HepG2 (cell line): ENCODE results near the gene BNC1. TPM values are rescaled to one million over a fixed set of nuclear protein-coding genes. Genes with fewer than 3 reads are reported as not detected.

Experiments
- ATAC-seq: fragments of 200-7000 bp; cut with Tn5 transposase; 3 replicates; pipeline ENCODE4 v1.9.1; 2020; ENCODE audit warnings: mild to moderate bottlenecking, moderate library complexity
- BruUV-seq: library from RNA; stranded (reverse); fragments of 400-500 nt; replicated peaks from 2 replicates; lab custom pipeline; 2021; lab: Mats Ljungman, UMichigan
- CTCF ChIA-PET: fragments of 300-600 bp; formaldehyde crosslinking; extraction: SDS; loops from one replicate; lab custom pipeline; 2021; ENCODE audit warnings: low total read pairs, inconsistent platforms, low intra/inter-chr PET ratio; lab: Yijun Ruan, JAX
- POLR2A ChIA-PET: fragments of 350-600 bp; sonication (Branson Sonifier 250); formaldehyde crosslinking; loops from one replicate; lab custom pipeline; 2020; ENCODE audit warnings: antibody characterized with exemption, inconsistent platforms; lab: Yijun Ruan, JAX
- DNase-seq: peaks from one replicate; pipeline ENCODE4 v3.0.0-alpha.2; 2015; ENCODE audit warnings: low spot score
- FAIRE-seq: peaks from 3 replicates; lab custom pipeline; 2011; peaks lifted over from hg19 to GRCh38; lab: Jason Lieb, UNC
- H2AFZ ChIP-seq: one replicate; pipeline ENCODE4 v1.6.1; 2011; ENCODE audit warnings: low read length, inconsistent platforms
- H3K27ac ChIP-seq: fragments of 300-600 bp; 3 replicates; pipeline ENCODE4 v1.8.0; 2011; ENCODE audit warnings: mixed run types, mild to moderate bottlenecking, mixed read lengths, low read length, inconsistent platforms; ENCODE audit not compliant: insufficient read depth; ENCODE audit errors: extremely low read length
- H3K27me3 ChIP-seq, 2 experiments: fragments of 200-600 bp in 1 of 2; 2 replicates in 1 of 2; 3 replicates in 1 of 2; pipeline versions ENCODE4 v1.6.0 to v1.8.0; 2011; ENCODE audit warnings: low read length in 2 of 2, mild to moderate bottlenecking in 2 of 2, moderate library complexity in 2 of 2, inconsistent platforms in 1 of 2; ENCODE audit not compliant: insufficient read depth in 2 of 2, control insufficient read depth in 1 of 2
- H3K36me3 ChIP-seq, 2 experiments: fragments of 200-600 bp in 1 of 2; replicated peaks in 1 of 2; 2 replicates in 1 of 2; 3 replicates in 1 of 2; pipeline versions ENCODE4 v1.5.1 to v1.8.0; 2011; ENCODE audit warnings: low read length in 2 of 2, inconsistent platforms in 1 of 2; ENCODE audit not compliant: insufficient read depth in 2 of 2, control insufficient read depth in 1 of 2
- H3K4me1 ChIP-seq: 2 replicates; pipeline ENCODE4 v1.5.1; 2012; ENCODE audit warnings: low read length, inconsistent platforms; ENCODE audit not compliant: insufficient read depth
- H3K4me2 ChIP-seq: 2 replicates; pipeline ENCODE4 v1.6.0; 2011; ENCODE audit warnings: low read depth, low read length, inconsistent platforms
- H3K4me3 ChIP-seq, 3 experiments: fragments of 200-600 bp in 1 of 3; sonication (generic), shearing (Covaris generic) in 1 of 3; replicated peaks in 1 of 3; 2 replicates each; pipeline ENCODE4 v1.5.1; 2011 to 2016; ENCODE audit warnings: low read length in 3 of 3, inconsistent platforms in 2 of 3, low read depth in 2 of 3, mild to moderate bottlenecking in 2 of 3, control low read depth in 1 of 3, mixed read lengths in 1 of 3; ENCODE audit not compliant: insufficient read depth in 1 of 3
- H3K79me2 ChIP-seq: one replicate; pipeline ENCODE4 v1.6.1; 2011; ENCODE audit warnings: low read length, inconsistent platforms; ENCODE audit not compliant: insufficient read depth
- H3K9ac ChIP-seq: 2 replicates; pipeline ENCODE4 v1.6.0; 2011; ENCODE audit warnings: mild to moderate bottlenecking, low read depth, low read length, inconsistent platforms; ENCODE audit not compliant: insufficient read depth
- H3K9me3 ChIP-seq: 2 replicates; pipeline ENCODE4 v1.5.1; 2012; ENCODE audit warnings: mild to moderate bottlenecking, low read length
- H4K20me1 ChIP-seq: 2 replicates; pipeline ENCODE4 v1.6.0; 2011; ENCODE audit warnings: inconsistent platforms, mild to moderate bottlenecking, low read length, moderate library complexity; ENCODE audit not compliant: insufficient read depth
- BCLAF1 ChIP-seq: fragments of 450-650 bp; IDR thresholded peaks from 2 replicates; pipeline ENCODE4 v1.6.1; 2017; ENCODE audit warnings: mild to moderate bottlenecking
- GTF3A ChIP-seq: sonication (generic); formaldehyde crosslinking; conservative IDR thresholded peaks from 2 replicates; pipeline ENCODE4 v1.4.0; 2020; ENCODE audit warnings: mild to moderate bottlenecking, missing genetic modification reagents
- HNF4G ChIP-seq, 2 experiments: sonication (generic) in 1 of 2; formaldehyde crosslinking in 1 of 2; IDR thresholded peaks; 2 replicates each; pipeline versions ENCODE4 v1.4.0 to v1.6.1; 2011 to 2020; ENCODE audit warnings: borderline replicate concordance in 2 of 2, low read depth in 2 of 2, mild to moderate bottlenecking in 2 of 2, low read length in 1 of 2, missing genetic modification reagents in 1 of 2, moderate library complexity in 1 of 2
- NKX3-1 ChIP-seq: sonication (generic); formaldehyde crosslinking; IDR thresholded peaks from 2 replicates; pipeline ENCODE4 v1.5.0; 2020; ENCODE audit warnings: missing genetic modification reagents
- USF2 ChIP-seq, 2 experiments: sonication (generic) in 1 of 2; formaldehyde crosslinking in 1 of 2; IDR thresholded peaks; 2 replicates each; pipeline versions ENCODE4 v1.5.1 to v1.6.1; 2011 to 2020; ENCODE audit warnings: borderline replicate concordance in 1 of 2, low read depth in 1 of 2, low read length in 1 of 2, mild to moderate bottlenecking in 1 of 2, missing genetic modification reagents in 1 of 2, moderate library complexity in 1 of 2
- WGBS: methylation state at CpG from one replicate; pipeline ENCODE4 v1.1.6; 2017; ENCODE audit warnings: low lambda C conversion rate; 5-methylcytosine and 5-hydroxymethylcytosine counted together
- in situ Hi-C: cut with HindIII; loops from 2 replicates; pipeline ENCODE4 v1.10.0; 2017; ENCODE audit warnings: low pct_unique_long_range_greater_than_20kb; ENCODE audit not compliant: extremely low pct_ligation_motif_present
- intact Hi-C: fragments of 100-400 bp; cut with micrococcal nuclease; formaldehyde crosslinking; loops from one replicate; pipeline ENCODE4 v1.10.0; 2022; ENCODE audit not compliant: unreplicated experiment
- polyA plus RNA-seq, 8 experiments: library from polyadenylated mRNA; depleted of rRNA in 3 of 8; stranded (reverse) in 7 of 8; unstranded in 1 of 8; fragments of >200 nt; fragmentation: Illumina TruSeq in 4 of 8; extraction: Trizol in 4 of 8; gene quantifications; 2 replicates each; pipeline versions ENCODE4 v1.2.1 to v1.2.3, GENCODE V29; 2011 to 2016; ENCODE audit warnings: low read depth in 4 of 8, missing spikeins in 1 of 8, mixed read lengths in 1 of 8; ENCODE audit not compliant: insufficient read depth in 1 of 8
- total RNA-seq, 5 experiments: library from RNA; depleted of rRNA; stranded (reverse); fragments of >200 nt; fragmentation: Illumina TruSeq; extraction: Trizol; gene quantifications; 2 replicates each; pipeline ENCODE4 v1.2.3, GENCODE V29; 2016; ENCODE audit warnings: low read depth in 1 of 5

The BNC1 gene
- total and polyA plus RNA-seq, 2 of the 13 experiments (the other 11 are each of a cell fraction or from before 2014, with no cell fraction given) = not detected

DNA sequence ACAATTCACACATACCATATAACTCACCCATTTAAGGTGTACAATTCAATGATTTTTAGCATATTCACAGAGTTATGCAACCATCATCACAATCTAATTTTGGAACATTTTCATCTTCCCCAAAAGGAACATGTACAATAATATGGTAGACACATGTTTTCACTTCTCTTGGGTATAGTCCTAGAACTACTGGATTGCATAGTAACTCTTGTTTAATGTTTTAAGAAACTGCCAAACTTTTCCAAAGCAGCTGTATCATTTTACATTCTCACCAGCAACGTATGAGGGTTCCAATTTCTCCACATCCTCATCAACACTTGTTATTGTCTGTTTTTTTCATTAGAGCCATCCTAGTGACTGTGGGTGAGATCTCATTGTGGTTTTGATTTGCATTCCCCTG is 14.3 kb downstream of the BNC1 start:
- POLR2A ChIA-PET = no interaction called here
- Histone ChIP-seq H2AFZ (no peak overlapping the region), H3K27me3 (no peaks in the 10 kb centered on the region; a peak in 2 of 5 replicates), H3K9me3 (no peaks in the 10 kb centered on the region), H3K4me2 (no peak overlapping the region), H3K9ac (no peak overlapping the region), H3K4me3 (no peak overlapping the region), H3K27ac (no peak overlapping the region), H3K36me3 (no peaks in the 10 kb centered on the region), H3K79me2 (no peaks in the 10 kb centered on the region), H4K20me1 (no peaks in the 10 kb centered on the region), H3K4me1 (no peaks in the 10 kb centered on the region)
- no peak for ATAC-seq
- no TSS peak for BruUV-seq
- CTCF ChIA-PET = no interaction called here
- intact Hi-C loops (no loop called here), in situ Hi-C loops (no loop called here)
- WGBS = 0% methylated on average over 1 of the region's 1 CpG
- DNase-seq = no peak
- FAIRE-seq = no peak
- no peak for TF ChIP-seq GTF3A
- TF ChIP-seq USF2 (IDR thresholded peaks at IDR 0.05; ENCODE audit: low read depth, low read length) = no peak
- no peak for TF ChIP-seq USF2 (CRISPR knock-in tag; IDR thresholded peaks at IDR 0.05; ENCODE audit: borderline replicate concordance)
- no peak for TF ChIP-seq NKX3-1
- no peak for TF ChIP-seq HNF4G (IDR thresholded peaks at IDR 0.05; ENCODE audit: borderline replicate concordance, low read depth, low read length)
- no peak for TF ChIP-seq HNF4G (CRISPR knock-in tag; IDR thresholded peaks at IDR 0.05; ENCODE audit: borderline replicate concordance, low read depth)
- TF ChIP-seq BCLAF1 = no peak
